Measurements from ENCODE around the gene HOXB5.

HOXB5 gene

GRCh38 chr17:48579471-48579759 lies 14.2 kb downstream of the HOXB5 start:
- H3K27ac ChIP-seq = no peak overlapping the region
- TF ChIP-seq CTCF (conservative IDR thresholded peaks at IDR 0.05) = no peak

- no peak overlapping the region for H3K27ac ChIP-seq
- no peak for TF ChIP-seq CTCF (conservative IDR thresholded peaks at IDR 0.05)
These were observed 14.7 kb downstream of the HOXB5 start for GRCh38 chr17:48578616-48579470.

GRCh38 chr17:48577946-48578615 lies 15.5 kb downstream of the HOXB5 start, which contains the start of gene HOXB4:
Gene HOXB4 (minus strand): TSS chr17:48578350. CDS start chr17:48578319, 31 bp downstream.
- H3K27ac ChIP-seq = no peak within 1 kb of the TSS
- no peak for TF ChIP-seq CTCF (conservative IDR thresholded peaks at IDR 0.05)

DNA sequence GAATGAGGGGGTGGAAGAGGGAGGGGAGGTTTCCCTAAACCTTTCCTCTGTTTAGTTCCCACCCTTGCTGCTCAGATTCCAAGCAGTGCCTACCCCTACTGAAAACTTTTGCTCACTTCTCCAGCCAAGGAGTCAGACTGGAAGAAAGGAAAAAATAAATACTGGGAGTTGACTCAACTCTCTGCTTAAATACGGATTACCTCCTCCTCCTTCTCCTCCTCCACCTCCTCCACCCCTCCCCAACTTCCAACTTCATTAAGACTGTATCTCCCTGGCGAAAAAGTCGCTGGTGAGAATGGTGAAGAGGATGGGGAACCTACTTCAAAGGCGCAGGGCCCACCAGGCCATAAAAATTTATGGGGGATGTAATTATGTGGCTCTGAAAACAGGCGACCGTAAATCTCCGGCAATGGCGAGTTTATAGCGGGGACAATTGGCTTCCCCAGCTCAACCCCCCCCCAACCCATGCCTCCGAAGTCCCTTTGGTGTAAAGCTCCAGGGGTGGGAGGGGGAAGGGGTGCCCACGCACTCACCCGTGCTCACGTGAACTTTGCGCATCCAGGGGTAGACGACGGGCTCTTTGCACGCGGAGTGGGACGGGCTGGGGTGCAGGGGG lies 16.1 kb downstream of the HOXB5 start:
- no peak overlapping the region for H3K27ac ChIP-seq
- no peak for TF ChIP-seq CTCF (conservative IDR thresholded peaks at IDR 0.05)

GRCh38 chr17:48576479-48577309 lies 16.9 kb downstream of the HOXB5 start:
- no peak overlapping the region for H3K27ac ChIP-seq
- TF ChIP-seq CTCF (conservative IDR thresholded peaks at IDR 0.05) = no peak

DNA sequence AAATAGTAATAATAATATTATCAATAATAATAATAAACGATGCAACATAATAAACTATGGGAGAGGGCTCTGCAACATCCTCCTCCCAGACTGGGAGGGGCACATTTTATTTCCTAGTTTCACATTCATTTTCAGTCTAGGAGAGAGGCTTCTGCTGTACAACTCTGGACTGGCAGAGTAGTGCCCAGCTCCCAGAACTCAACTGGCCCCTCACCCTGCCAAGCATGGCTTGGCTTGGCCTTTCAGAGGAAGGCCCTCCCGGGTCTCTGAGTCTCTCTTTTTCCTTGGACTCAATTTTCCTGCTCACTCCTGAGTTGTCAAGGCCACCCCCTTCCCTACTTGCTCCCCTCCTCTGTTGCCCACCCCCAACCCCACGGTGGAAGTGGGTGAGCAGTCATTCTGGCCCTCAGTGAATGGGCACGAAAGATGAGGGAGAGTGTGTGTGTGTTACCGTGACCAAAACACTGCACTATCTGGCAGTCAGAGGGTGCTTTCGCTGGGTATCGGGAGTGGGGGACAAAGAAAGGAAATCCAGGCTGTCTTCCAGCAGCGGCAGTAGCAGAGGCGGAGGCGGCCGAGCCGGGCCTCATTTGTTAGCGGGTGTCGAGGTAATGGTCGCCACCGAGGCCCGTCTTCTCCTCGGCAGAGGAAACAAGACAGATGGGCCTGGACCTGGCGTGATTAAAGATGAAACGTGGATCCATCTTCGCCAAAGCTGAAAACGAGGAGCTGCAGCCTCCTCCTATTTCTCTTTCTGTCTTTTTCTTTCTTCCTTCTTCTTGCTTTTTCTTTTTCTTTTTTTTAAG lies 17.7 kb downstream of the HOXB5 start:
- no peak for TF ChIP-seq CTCF (conservative IDR thresholded peaks at IDR 0.05)
- H3K27ac ChIP-seq = no peak overlapping the region

All from VCaP (cell line).